HepG2 (cell line): ENCODE measurements around the gene SLIT3. TPM values are rescaled to one million over a fixed set of nuclear protein-coding genes. Genes with fewer than 3 reads are reported as not detected.

Experiments used
- ATAC-seq: fragments of 200-7000 bp; cut with Tn5 transposase; 3 replicates; pipeline ENCODE4 v1.9.1; 2020; ENCODE audit warnings: mild to moderate bottlenecking, moderate library complexity
- BruUV-seq: library from RNA; stranded (reverse); fragments of 400-500 nt; replicated peaks from 2 replicates; lab custom pipeline; 2021; lab: Mats Ljungman, UMichigan
- CTCF ChIA-PET: fragments of 300-600 bp; formaldehyde crosslinking; extraction: SDS; loops from one replicate; lab custom pipeline; 2021; ENCODE audit warnings: low total read pairs, inconsistent platforms, low intra/inter-chr PET ratio; lab: Yijun Ruan, JAX
- POLR2A ChIA-PET: fragments of 350-600 bp; sonication (Branson Sonifier 250); formaldehyde crosslinking; loops from one replicate; lab custom pipeline; 2020; ENCODE audit warnings: antibody characterized with exemption, inconsistent platforms; lab: Yijun Ruan, JAX
- DNase-seq: peaks from one replicate; pipeline ENCODE4 v3.0.0-alpha.2; 2015; ENCODE audit warnings: low spot score
- FAIRE-seq: peaks from 3 replicates; lab custom pipeline; 2011; peaks lifted over from hg19 to GRCh38; lab: Jason Lieb, UNC
- H2AFZ ChIP-seq: one replicate; pipeline ENCODE4 v1.6.1; 2011; ENCODE audit warnings: low read length, inconsistent platforms
- H3K27ac ChIP-seq: fragments of 300-600 bp; 3 replicates; pipeline ENCODE4 v1.8.0; 2011; ENCODE audit warnings: mixed run types, mild to moderate bottlenecking, mixed read lengths, low read length, inconsistent platforms; ENCODE audit not compliant: insufficient read depth; ENCODE audit errors: extremely low read length
- H3K27me3 ChIP-seq, 2 experiments: fragments of 200-600 bp in 1 of 2; 2 replicates in 1 of 2; 3 replicates in 1 of 2; pipeline versions ENCODE4 v1.6.0 to v1.8.0; 2011; ENCODE audit warnings: low read length in 2 of 2, mild to moderate bottlenecking in 2 of 2, moderate library complexity in 2 of 2, inconsistent platforms in 1 of 2; ENCODE audit not compliant: insufficient read depth in 2 of 2, control insufficient read depth in 1 of 2
- H3K36me3 ChIP-seq, 2 experiments: fragments of 200-600 bp in 1 of 2; replicated peaks in 1 of 2; 2 replicates in 1 of 2; 3 replicates in 1 of 2; pipeline versions ENCODE4 v1.5.1 to v1.8.0; 2011; ENCODE audit warnings: low read length in 2 of 2, inconsistent platforms in 1 of 2; ENCODE audit not compliant: insufficient read depth in 2 of 2, control insufficient read depth in 1 of 2
- H3K4me1 ChIP-seq: 2 replicates; pipeline ENCODE4 v1.5.1; 2012; ENCODE audit warnings: low read length, inconsistent platforms; ENCODE audit not compliant: insufficient read depth
- H3K4me2 ChIP-seq: 2 replicates; pipeline ENCODE4 v1.6.0; 2011; ENCODE audit warnings: low read depth, low read length, inconsistent platforms
- H3K4me3 ChIP-seq, 3 experiments: fragments of 200-600 bp in 1 of 3; sonication (generic), shearing (Covaris generic) in 1 of 3; replicated peaks in 1 of 3; 2 replicates each; pipeline ENCODE4 v1.5.1; 2011 to 2016; ENCODE audit warnings: low read length in 3 of 3, inconsistent platforms in 2 of 3, low read depth in 2 of 3, mild to moderate bottlenecking in 2 of 3, control low read depth in 1 of 3, mixed read lengths in 1 of 3; ENCODE audit not compliant: insufficient read depth in 1 of 3
- H3K79me2 ChIP-seq: one replicate; pipeline ENCODE4 v1.6.1; 2011; ENCODE audit warnings: low read length, inconsistent platforms; ENCODE audit not compliant: insufficient read depth
- H3K9ac ChIP-seq: 2 replicates; pipeline ENCODE4 v1.6.0; 2011; ENCODE audit warnings: mild to moderate bottlenecking, low read depth, low read length, inconsistent platforms; ENCODE audit not compliant: insufficient read depth
- H3K9me3 ChIP-seq: 2 replicates; pipeline ENCODE4 v1.5.1; 2012; ENCODE audit warnings: mild to moderate bottlenecking, low read length
- H4K20me1 ChIP-seq: 2 replicates; pipeline ENCODE4 v1.6.0; 2011; ENCODE audit warnings: inconsistent platforms, mild to moderate bottlenecking, low read length, moderate library complexity; ENCODE audit not compliant: insufficient read depth
- ASH2L ChIP-seq: fragments of 300-600, 200-600 bp; sonication (generic); IDR thresholded peaks from 2 replicates; pipeline ENCODE4 v1.7.0; 2017; ENCODE audit warnings: low read depth, mild to moderate bottlenecking, moderate library complexity, mixed read lengths, low read length; ENCODE audit not compliant: insufficient read length
- ATF7-NPFF ChIP-seq: sonication (generic); formaldehyde crosslinking; IDR thresholded peaks from 2 replicates; pipeline ENCODE4 v1.8.1; 2023; ENCODE audit warnings: mild to moderate bottlenecking, low read depth, missing genetic modification reagents, moderate library complexity
- CENPX ChIP-seq: sonication (generic); formaldehyde crosslinking; IDR thresholded peaks from 2 replicates; pipeline ENCODE4 v1.9.0; 2021; ENCODE audit warnings: mild to moderate bottlenecking, missing genetic modification reagents, moderate library complexity
- GATA4 ChIP-seq: sonication (generic); IDR thresholded peaks from 2 replicates; pipeline ENCODE4 v1.6.1; 2016; ENCODE audit warnings: antibody characterized with exemption, low read depth, borderline replicate concordance
- GPBP1L1 ChIP-seq: sonication (generic); formaldehyde crosslinking; IDR thresholded peaks from 2 replicates; pipeline ENCODE4 v1.5.0; 2020; ENCODE audit warnings: mild to moderate bottlenecking, missing genetic modification reagents
- HOXD1 ChIP-seq: sonication (generic); formaldehyde crosslinking; IDR thresholded peaks from 2 replicates; pipeline ENCODE4 v1.5.0; 2020; ENCODE audit warnings: missing genetic modification reagents
- IRF9 ChIP-seq: sonication (generic); formaldehyde crosslinking; IDR thresholded peaks from 2 replicates; pipeline ENCODE4 v1.8.0; 2022; ENCODE audit warnings: missing genetic modification reagents, mild to moderate bottlenecking, borderline replicate concordance
- KLF6 ChIP-seq: IDR thresholded peaks from 2 replicates; pipeline ENCODE4 v1.8.0; 2016; ENCODE audit warnings: missing biosample characterization, missing genetic modification reagents
- RBM22 ChIP-seq: fragments of 200-400 bp; formaldehyde crosslinking; optimal IDR thresholded peaks from 2 replicates; pipeline ENCODE3; 2017; ENCODE audit warnings: mild to moderate bottlenecking, low read length, moderate library complexity
- SALL2 ChIP-seq: sonication (generic); formaldehyde crosslinking; IDR thresholded peaks from 2 replicates; pipeline ENCODE4 v1.8.1; 2023; ENCODE audit warnings: mild to moderate bottlenecking, missing genetic modification reagents, inconsistent platforms
- SATB2 ChIP-seq: sonication (generic); formaldehyde crosslinking; IDR thresholded peaks from 2 replicates; pipeline ENCODE4 v1.5.0; 2020; ENCODE audit warnings: missing genetic modification reagents
- SIX1 ChIP-seq: sonication (generic); formaldehyde crosslinking; IDR thresholded peaks from 2 replicates; pipeline ENCODE4 v1.4.0; 2020; ENCODE audit warnings: missing genetic modification reagents, borderline replicate concordance
- SNAPC5 ChIP-seq: sonication (generic); formaldehyde crosslinking; IDR thresholded peaks from 2 replicates; pipeline ENCODE4 v1.8.1; 2023; ENCODE audit warnings: mild to moderate bottlenecking, missing genetic modification reagents, borderline replicate concordance
- TRIM24 ChIP-seq: sonication (generic); formaldehyde crosslinking; IDR thresholded peaks from 2 replicates; pipeline ENCODE4 v1.8.0; 2022; ENCODE audit warnings: mild to moderate bottlenecking, missing genetic modification reagents
- ZNF205 ChIP-seq: IDR thresholded peaks from 2 replicates; pipeline ENCODE4 v1.6.1; 2018; ENCODE audit warnings: missing biosample characterization, missing genetic modification reagents
- ZNF629 ChIP-seq: sonication (generic); formaldehyde crosslinking; conservative IDR thresholded peaks from 2 replicates; pipeline ENCODE4 v1.5.0; 2020; ENCODE audit warnings: missing genetic modification reagents
- ZNF773 ChIP-seq: sonication (generic); formaldehyde crosslinking; IDR thresholded peaks from 2 replicates; pipeline ENCODE4 v1.4.0; 2020; ENCODE audit warnings: missing genetic modification reagents, borderline replicate concordance
- WGBS: methylation state at CpG from one replicate; pipeline ENCODE4 v1.1.6; 2017; ENCODE audit warnings: low lambda C conversion rate; 5-methylcytosine and 5-hydroxymethylcytosine counted together
- in situ Hi-C: cut with HindIII; loops from 2 replicates; pipeline ENCODE4 v1.10.0; 2017; ENCODE audit warnings: low pct_unique_long_range_greater_than_20kb; ENCODE audit not compliant: extremely low pct_ligation_motif_present
- intact Hi-C: fragments of 100-400 bp; cut with micrococcal nuclease; formaldehyde crosslinking; loops from one replicate; pipeline ENCODE4 v1.10.0; 2022; ENCODE audit not compliant: unreplicated experiment
- polyA plus RNA-seq, 8 experiments: library from polyadenylated mRNA; depleted of rRNA in 3 of 8; stranded (reverse) in 7 of 8; unstranded in 1 of 8; fragments of >200 nt; fragmentation: Illumina TruSeq in 4 of 8; extraction: Trizol in 4 of 8; gene quantifications; 2 replicates each; pipeline versions ENCODE4 v1.2.1 to v1.2.3, GENCODE V29; 2011 to 2016; ENCODE audit warnings: low read depth in 4 of 8, missing spikeins in 1 of 8, mixed read lengths in 1 of 8; ENCODE audit not compliant: insufficient read depth in 1 of 8
- total RNA-seq, 5 experiments: library from RNA; depleted of rRNA; stranded (reverse); fragments of >200 nt; fragmentation: Illumina TruSeq; extraction: Trizol; gene quantifications; 2 replicates each; pipeline ENCODE4 v1.2.3, GENCODE V29; 2016; ENCODE audit warnings: low read depth in 1 of 5

The SLIT3 gene
- total and polyA plus RNA-seq, 2 of the 13 experiments (the other 11 are each of a cell fraction or from before 2014, with no cell fraction given): not detected

DNA sequence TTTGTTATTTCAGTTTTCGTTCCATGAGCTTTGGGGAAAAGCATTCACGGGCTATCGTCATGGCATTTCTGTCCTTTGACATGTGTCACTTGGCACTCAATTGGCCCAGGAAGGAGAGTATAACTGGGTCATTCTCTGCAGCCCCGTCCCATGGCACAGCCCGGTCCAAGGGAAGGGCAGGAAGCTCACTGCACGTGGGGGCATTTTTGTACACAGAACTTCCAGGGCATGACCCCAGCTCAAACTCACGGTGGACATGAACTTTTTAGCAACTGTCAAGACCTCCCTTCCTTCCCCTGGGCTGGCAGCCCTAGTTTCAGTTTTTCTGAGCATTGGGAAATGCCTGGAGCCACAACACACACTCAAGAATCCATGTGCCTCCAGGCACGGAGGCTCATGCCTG, 560.1 kb downstream of the SLIT3 start:
- CTCF ChIA-PET: no interaction called here
- FAIRE-seq (no peak), DNase-seq (no peak), ATAC-seq (peak; percentile 26; the same call in 2 of the 3 replicates)
- Histone ChIP-seq H3K4me2 (no peak overlapping the region), H4K20me1 (no peaks in the 10 kb centered on the region), H3K27me3 (0 out of 5 replicates have a peak, but pooled peaks cover 0 to 10% of the 10 kb centered on the region in 2 experiments), H3K79me2 (no peaks in the 10 kb centered on the region)
- 12% methylated on average over 8 of the region's 8 CpGs for WGBS
- intact Hi-C loops: no loop called here
- TF ChIP-seq HOXD1 (no peak), SATB2 (CRISPR knock-in tag) (no peak), KLF6 (CRISPR knock-in tag) (no peak), SALL2 (CRISPR knock-in tag) (no peak), ZNF629 (CRISPR knock-in tag) (no peak), ZNF773 (CRISPR knock-in tag) (no peak), IRF9 (CRISPR knock-in tag) (no peak), ATF7-NPFF (no peak), SIX1 (CRISPR knock-in tag) (no peak), GPBP1L1 (CRISPR knock-in tag) (no peak), ZNF205 (CRISPR knock-in tag) (no peak), CENPX (CRISPR knock-in tag) (no peak), RBM22 (no peak), TRIM24 (no peak), SNAPC5 (CRISPR knock-in tag) (no peak), GATA4 (no peak), ASH2L (no peak)
- TF ChIP-seq, all 625 proteins: peak for 0
- H3K27ac ChIP-seq: no peak overlapping the region
- H3K4me3 ChIP-seq: no peak overlapping the region
- H2AFZ ChIP-seq: no peak overlapping the region
- H3K4me1 ChIP-seq: no peaks in the 10 kb centered on the region
- POLR2A ChIA-PET: no interaction called here
- BruUV-seq: no TSS peak
- no peaks in the 10 kb centered on the region for H3K9me3 ChIP-seq
- H3K9ac ChIP-seq: no peak overlapping the region
- in situ Hi-C loops: no loop called here
- H3K36me3 ChIP-seq: no peaks in the 10 kb centered on the region
